ENCODE data around the gene AP1B1. TPM values are rescaled to one million over a fixed set of nuclear protein-coding genes. Genes with fewer than 3 reads are reported as not detected.

The AP1B1 gene
- total RNA-seq, 1 donor from 2014 or later, result 70.3 TPM

DNA sequence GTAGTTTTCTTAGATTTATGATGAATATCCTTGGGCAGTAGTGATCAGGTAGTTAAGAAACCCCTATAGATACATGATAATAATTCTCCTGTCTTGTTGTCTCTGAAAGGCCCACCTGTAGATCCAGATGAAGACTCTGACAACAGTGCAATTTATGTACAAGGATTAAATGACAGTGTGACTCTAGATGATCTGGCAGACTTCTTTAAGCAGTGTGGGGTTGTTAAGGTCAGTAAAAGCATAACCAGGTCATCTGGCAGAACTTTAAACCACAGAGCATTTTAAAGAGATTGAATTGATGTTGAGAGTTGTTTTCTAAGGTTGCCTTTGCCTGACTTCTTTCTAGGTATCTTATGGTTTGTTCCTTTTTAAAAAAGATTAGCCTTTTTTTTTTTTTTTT lies 96.0 kb downstream of the AP1B1 start:
- H3K36me3 ChIP-seq, result peaks cover 100% of the 10 kb centered on the region
- intact Hi-C loops (cut with DNase I), result no loop called here
- H3K27ac ChIP-seq, result no peak overlapping the region
- H3K9me3 ChIP-seq, result no peaks in the 10 kb centered on the region
- no peaks in the 10 kb centered on the region for H3K4me1 ChIP-seq
- ATAC-seq (no peak), DNase-seq (no peak)
- no peaks in the 10 kb centered on the region for H3K27me3 ChIP-seq (ENCODE audit: low read depth)
- TF ChIP-seq, protein P1, sequence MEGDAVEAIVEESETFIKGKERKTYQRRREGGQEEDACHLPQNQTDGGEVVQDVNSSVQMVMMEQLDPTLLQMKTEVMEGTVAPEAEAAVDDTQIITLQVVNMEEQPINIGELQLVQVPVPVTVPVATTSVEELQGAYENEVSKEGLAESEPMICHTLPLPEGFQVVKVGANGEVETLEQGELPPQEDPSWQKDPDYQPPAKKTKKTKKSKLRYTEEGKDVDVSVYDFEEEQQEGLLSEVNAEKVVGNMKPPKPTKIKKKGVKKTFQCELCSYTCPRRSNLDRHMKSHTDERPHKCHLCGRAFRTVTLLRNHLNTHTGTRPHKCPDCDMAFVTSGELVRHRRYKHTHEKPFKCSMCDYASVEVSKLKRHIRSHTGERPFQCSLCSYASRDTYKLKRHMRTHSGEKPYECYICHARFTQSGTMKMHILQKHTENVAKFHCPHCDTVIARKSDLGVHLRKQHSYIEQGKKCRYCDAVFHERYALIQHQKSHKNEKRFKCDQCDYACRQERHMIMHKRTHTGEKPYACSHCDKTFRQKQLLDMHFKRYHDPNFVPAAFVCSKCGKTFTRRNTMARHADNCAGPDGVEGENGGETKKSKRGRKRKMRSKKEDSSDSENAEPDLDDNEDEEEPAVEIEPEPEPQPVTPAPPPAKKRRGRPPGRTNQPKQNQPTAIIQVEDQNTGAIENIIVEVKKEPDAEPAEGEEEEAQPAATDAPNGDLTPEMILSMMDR (IDR thresholded peaks at IDR 0.05), result no peak
- H3K4me3 ChIP-seq, result no peak overlapping the region

DNA sequence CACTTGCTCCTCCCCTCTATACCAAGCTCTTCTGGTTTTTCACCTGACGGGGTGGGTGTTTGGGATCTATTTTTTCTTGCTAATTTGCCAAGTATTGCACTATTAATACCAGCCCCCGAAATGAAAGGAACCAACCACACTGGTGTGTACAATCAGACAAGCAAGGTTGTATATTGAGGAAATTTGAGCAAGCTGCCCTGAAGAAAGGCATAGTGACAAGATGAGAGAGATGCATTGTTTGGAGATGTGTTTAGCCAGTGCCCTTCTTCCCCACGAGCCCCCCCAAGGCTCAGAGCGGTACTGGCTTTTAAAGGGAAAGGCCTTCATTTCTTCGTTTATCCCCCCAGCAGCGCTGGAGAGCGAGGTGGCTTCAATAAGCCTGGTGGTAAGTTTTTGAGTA lies 97.2 kb downstream of the AP1B1 start:
- Histone ChIP-seq H3K36me3 (peaks cover 100% of the 10 kb centered on the region), H3K9me3 (no peaks in the 10 kb centered on the region), H3K4me3 (no peak overlapping the region), H3K27me3 (ENCODE audit: low read depth) (no peaks in the 10 kb centered on the region), H3K27ac (no peak overlapping the region), H3K4me1 (no peaks in the 10 kb centered on the region)
- no peak for DNase-seq
- ATAC-seq, result no peak
- intact Hi-C loops (cut with DNase I), result no loop called here
- TF ChIP-seq, protein P1 (IDR thresholded peaks at IDR 0.05), result no peak

DNA sequence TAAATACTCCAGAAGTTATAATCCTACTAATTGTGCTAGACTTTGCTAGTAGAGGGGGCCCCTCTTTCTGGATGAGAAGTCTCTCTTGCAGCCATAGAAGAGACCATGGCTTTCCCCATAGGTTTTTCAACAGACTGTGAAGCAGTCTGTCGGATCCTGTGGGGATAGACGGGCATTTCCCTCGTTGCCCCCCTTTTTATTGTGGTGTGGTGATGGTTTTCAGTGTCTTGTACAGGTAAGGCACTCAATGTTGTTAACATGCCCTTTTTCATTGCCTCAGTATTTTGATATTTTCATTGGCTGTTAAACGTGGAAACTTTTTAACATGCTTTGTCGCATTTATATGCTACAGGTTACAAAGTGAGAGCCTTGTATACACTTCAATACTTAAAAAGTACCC lies 98.3 kb downstream of the AP1B1 start:
- intact Hi-C loops (cut with DNase I), result no loop called here
- H3K36me3 ChIP-seq, result peaks cover 100% of the 10 kb centered on the region
- no peak overlapping the region for H3K27ac ChIP-seq
- no peak for DNase-seq
- no peaks in the 10 kb centered on the region for H3K9me3 ChIP-seq
- TF ChIP-seq, protein P1 (IDR thresholded peaks at IDR 0.05), result no peak
- no peak for ATAC-seq
- H3K4me1 ChIP-seq, result no peaks in the 10 kb centered on the region
- no peaks in the 10 kb centered on the region for H3K27me3 ChIP-seq (ENCODE audit: low read depth)
- H3K4me3 ChIP-seq, result no peak overlapping the region

DNA sequence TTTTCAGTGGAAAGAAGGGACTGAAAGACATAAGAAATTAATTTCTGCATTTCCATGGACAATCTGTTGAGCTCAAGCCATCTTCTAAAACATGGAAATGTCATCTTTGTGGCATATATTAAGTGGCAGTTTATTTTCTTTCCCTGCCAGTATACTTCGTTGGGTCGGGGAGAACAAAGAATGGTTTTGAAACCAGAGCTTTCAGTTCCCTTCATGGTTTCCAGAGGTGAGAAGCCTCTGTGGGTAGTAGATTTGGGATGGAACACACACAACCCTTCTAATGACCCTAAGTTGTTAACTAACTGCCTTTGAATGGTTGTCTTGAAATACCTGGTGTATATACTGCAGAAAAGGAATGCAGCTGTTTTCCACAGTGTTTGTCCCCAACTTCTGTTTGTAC lies 99.5 kb downstream of the AP1B1 start:
- ATAC-seq (no peak), DNase-seq (no peak)
- H3K27me3 ChIP-seq (ENCODE audit: low read depth), result no peaks in the 10 kb centered on the region
- TF ChIP-seq, protein P1 (IDR thresholded peaks at IDR 0.05), result no peak
- H3K4me1 ChIP-seq, result no peaks in the 10 kb centered on the region
- no peaks in the 10 kb centered on the region for H3K9me3 ChIP-seq
- no peak overlapping the region for H3K27ac ChIP-seq
- intact Hi-C loops (cut with DNase I), result no loop called here
- peaks cover 100% of the 10 kb centered on the region for H3K36me3 ChIP-seq
- H3K4me3 ChIP-seq, result no peak overlapping the region

DNA sequence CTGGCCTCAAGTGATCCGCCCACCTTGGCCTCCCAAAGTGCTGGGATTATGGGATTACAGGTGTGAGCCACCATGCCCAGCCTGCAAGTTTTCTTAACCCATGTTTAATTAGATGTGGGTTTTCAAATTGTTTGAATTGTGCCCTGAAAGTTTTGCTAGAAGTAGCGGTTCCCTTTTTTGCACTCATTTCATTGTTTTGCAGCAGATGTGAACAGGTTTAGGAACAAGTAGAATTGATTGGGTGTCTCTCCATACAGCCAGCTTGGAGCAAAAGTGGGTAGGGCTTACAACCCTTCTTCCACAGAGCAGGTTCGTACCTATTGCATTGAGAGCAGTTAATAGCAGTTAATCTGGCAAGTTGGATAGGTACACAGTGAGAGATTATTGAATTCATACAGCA lies 104.2 kb downstream of the AP1B1 start:
- Histone ChIP-seq H3K27ac (no peak overlapping the region), H3K4me1 (no peaks in the 10 kb centered on the region), H3K27me3 (ENCODE audit: low read depth) (no peaks in the 10 kb centered on the region), H3K9me3 (no peaks in the 10 kb centered on the region), H3K36me3 (peaks cover 100% of the 10 kb centered on the region), H3K4me3 (no peak overlapping the region)
- intact Hi-C loops (cut with DNase I), result no loop called here
- ATAC-seq, result no peak
- DNase-seq, result no peak
- TF ChIP-seq, protein P1 (IDR thresholded peaks at IDR 0.05), result no peak

DNA sequence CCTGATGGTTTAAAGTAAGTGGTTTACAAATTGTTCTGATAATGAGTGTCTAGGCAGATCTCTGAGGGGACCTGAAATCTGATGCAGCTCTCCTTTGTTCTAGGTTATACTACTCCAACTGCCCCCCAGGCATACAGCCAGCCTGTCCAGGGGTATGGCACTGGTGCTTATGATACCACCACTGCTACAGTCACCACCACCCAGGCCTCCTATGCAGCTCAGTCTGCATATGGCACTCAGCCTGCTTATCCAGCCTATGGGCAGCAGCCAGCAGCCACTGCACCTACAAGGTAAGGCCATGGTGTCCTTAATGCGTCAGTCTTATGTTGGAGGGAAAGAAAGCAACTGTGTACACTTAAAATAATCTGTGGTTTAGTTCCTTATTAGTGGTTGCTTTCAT lies 110.4 kb downstream of the AP1B1 start:
- TF ChIP-seq, protein P1 (IDR thresholded peaks at IDR 0.05), result no peak
- Histone ChIP-seq H3K4me1 (peaks cover 37% of the 10 kb centered on the region), H3K9me3 (no peaks in the 10 kb centered on the region), H3K27ac (no peak overlapping the region), H3K27me3 (ENCODE audit: low read depth) (no peaks in the 10 kb centered on the region), H3K4me3 (no peak overlapping the region), H3K36me3 (peaks cover 100% of the 10 kb centered on the region)
- ATAC-seq, result peak in 1 of 2 donors; percentile 35
- DNase-seq, result no peak
- intact Hi-C loops (cut with DNase I), result no loop called here

Data from lower lobe of right lung (tissue), 2 donors.